Right ventricle myocardium superior (tissue), 1 donor: ENCODE measurements around the gene NRXN2. TPM values are rescaled to one million over a fixed set of nuclear protein-coding genes. Genes with fewer than 3 reads are reported as not detected.

Source experiments
- ATAC-seq: fragments of 200-7000 bp; cut with Tn5 transposase; one replicate; pipeline ENCODE4 v1.9.1; 2020; ENCODE audit warnings: mild to moderate bottlenecking; ENCODE audit not compliant: poor library complexity
- DNase-seq: peaks from one replicate; pipeline ENCODE4 v3.0.0-alpha.2; 2020
- intact Hi-C: fragments of 100-400 bp; cut with DNase I; formaldehyde crosslinking; loops from one replicate; pipeline ENCODE4 v1.11.2; 2022
- total RNA-seq: library from RNA; stranded (reverse); fragmentation: NEBNext Ultra II Directional; extraction: Animal tissue kit (Norgen Biotek cat#: 25700); gene quantifications from one replicate; pipeline ENCODE4 v1.2.1, GENCODE V29; 2021
- donor health status: DM: no; HTN: yes; CAD: no; lungs with severe emphysema.

Gene NRXN2
- total RNA-seq, 1 donor from 2014 or later: 0.86 TPM

DNA sequence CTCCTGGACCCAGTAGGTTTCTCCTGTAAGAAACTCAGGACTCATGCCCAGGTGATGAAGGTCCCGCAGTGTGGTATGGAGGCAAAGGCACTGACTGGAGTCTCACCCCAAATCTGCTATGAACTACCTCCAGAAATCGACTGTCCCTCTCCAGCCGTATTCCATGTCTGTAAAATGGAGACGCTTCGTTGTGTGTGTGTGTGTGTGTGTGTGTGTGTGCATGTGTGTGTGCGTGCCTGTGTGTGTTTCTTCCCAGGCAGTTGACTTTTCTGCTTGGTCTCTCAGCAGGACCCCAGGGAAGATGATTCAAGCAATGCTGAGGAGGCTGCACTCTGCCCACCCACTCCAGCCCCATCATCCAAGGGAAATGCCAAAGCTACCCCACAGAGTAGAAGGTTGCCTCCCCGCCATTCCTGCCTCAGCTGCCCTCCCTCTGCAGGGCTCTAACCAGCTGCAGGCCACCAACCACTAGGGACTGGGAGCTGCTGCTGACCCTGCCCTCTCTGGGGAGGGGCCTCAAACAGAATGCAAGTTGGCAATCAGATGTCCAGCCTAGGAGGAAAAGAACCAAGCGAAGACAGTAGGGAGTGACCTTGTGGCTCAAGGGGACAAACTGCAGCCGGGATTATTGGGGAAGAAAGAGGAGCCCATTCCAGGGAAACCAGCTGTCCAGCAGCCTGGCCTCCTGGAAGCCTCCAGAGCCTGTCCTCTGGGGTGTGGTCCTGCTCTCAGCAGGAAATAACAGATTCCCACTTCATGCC is 75.8 kb downstream of the NRXN2 start:
- ATAC-seq (no peak), DNase-seq (no peak)
- intact Hi-C loops: no loop called here

DNA sequence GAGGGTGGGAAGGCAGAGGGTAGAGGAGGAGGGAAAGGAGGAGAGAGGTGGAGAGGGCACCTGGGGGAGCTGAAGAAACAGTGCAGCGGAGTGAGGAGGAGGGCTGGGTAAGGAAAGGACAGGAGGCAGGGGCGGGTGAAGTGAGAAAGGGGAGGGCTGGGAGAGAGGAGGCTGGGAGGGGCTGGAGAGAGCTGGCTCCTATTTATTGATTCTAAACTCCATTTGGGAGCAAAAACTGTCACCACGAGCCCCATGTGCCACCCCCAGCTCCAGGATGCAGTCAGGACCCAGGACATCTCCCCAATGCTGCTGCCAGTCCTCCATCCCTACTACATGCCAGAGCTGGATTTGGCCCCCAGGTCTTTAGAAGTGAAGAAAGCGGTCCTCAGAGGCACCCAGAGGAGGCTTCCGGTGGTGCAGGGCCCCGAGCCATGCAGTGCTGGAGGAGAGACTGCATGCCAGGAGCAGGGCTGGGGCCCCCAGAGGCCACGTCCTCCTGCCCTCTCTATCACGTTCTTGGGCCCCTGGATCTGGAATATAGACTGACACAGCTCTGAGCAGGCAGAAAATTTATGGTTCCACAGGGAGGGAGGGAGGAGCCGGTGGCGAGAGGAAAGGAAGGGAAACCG is 78.2 kb downstream of the NRXN2 start:
- DNase-seq (no peak), ATAC-seq (no peak)
- intact Hi-C loops: no loop called here

DNA sequence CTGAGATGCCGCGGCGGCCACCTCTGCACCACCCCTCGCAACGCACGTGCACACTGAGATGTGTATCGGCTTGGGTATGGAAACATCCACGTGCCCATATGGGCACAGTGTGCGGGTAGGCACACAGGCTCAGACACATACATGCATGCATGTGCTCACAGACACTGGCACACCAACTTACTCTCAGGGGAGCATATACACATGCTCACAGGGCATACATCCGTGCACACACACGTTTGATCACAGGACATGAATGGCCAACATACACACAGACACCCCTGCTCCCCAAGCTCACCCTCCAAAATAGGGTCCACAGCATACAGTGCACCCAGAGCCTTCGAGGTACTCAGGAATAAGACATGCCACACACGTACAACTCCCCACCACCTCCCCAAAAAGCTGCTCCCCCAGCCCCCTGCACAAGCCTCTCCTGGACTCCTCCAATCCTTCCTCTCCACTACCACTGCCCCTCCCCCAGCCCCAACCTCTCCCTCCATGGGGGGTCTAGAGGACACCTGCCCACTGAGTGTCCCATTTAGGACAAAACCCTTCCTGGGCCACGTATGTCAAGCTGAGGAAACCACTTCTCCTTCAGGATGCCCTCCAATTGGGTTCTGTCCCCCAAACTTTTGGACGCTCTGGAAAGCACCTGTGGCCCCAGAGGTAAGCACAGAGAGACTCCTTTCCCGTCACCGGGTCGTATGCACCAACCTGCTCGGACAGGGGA is 78.9 kb downstream of the NRXN2 start:
- no peak for DNase-seq
- ATAC-seq: no peak
- intact Hi-C loops: no loop called here

DNA sequence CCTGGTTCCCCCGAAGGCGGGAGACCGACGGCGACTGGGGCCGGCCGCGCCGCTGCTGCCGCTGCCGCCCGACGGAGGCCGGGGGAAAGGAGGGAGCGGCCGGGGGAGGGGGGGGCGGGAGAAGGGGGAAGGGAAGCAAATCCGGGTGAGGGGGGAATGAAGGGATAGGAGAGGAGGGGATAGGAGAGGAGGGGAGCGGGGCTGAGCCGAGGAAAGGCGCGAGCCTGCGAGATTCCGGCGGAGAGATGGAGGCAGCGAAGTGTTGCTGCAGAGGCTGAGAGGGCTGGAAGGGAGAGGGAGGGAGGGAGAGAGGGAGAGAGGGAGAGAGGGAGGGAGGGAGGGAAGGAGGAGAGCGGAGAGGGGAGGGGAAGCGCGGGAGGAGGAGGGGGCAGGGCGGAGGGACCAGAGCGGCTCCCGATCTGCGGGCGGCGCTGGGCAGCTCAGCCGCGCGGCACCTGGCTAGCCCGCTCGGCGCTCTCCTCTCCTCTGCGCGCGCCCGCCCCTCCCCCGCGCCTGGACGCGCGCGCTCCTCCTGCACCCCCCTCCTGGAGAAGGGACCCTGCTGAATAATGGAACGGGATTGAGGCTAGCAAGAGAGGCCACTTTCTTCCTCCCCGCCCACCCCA is 79.6 kb downstream of the NRXN2 start:
- intact Hi-C loops: no loop called here
- DNase-seq (no peak), ATAC-seq (peak; percentile 59)

DNA sequence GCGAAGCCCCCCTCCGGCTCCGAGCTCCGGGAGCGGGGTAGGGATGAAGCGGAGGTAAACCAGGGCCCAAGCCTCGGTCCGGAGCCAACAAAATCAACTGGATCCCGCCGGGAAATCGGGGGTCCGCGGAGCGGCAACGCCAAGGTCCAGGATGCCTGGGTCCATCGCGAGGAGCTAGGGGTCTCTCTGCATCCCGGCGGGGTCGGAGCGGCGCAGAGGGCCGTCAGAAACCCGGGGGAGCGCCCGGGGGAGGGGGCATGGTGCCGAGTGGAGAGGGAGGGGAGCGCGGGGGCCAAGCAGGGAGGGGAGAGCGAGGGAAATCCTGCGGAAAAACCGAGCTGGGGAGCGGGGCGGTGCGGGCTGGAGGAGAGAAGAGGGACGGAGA is 80.1 kb downstream of the NRXN2 start:
- intact Hi-C loops: no loop called here
- no peak for ATAC-seq
- DNase-seq: no peak

DNA sequence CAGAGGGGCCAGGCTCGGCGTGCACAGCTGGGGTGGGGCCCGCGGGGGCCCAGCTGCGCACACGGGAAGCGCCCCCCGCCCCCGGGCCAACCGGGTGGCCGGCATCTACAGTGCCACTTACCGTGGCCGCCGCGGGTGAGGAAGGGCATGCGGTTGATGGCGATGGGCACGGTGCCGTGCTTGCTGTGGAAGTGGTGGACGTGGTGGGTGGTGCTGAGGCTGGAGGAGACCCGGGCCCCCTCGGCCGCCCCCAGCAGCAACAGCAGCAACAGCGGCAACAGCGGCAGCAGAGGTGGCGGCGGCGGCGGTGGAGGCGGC is 80.6 kb downstream of the NRXN2 start:
- no peak for ATAC-seq
- no peak for DNase-seq
- intact Hi-C loops: no loop called here

DNA sequence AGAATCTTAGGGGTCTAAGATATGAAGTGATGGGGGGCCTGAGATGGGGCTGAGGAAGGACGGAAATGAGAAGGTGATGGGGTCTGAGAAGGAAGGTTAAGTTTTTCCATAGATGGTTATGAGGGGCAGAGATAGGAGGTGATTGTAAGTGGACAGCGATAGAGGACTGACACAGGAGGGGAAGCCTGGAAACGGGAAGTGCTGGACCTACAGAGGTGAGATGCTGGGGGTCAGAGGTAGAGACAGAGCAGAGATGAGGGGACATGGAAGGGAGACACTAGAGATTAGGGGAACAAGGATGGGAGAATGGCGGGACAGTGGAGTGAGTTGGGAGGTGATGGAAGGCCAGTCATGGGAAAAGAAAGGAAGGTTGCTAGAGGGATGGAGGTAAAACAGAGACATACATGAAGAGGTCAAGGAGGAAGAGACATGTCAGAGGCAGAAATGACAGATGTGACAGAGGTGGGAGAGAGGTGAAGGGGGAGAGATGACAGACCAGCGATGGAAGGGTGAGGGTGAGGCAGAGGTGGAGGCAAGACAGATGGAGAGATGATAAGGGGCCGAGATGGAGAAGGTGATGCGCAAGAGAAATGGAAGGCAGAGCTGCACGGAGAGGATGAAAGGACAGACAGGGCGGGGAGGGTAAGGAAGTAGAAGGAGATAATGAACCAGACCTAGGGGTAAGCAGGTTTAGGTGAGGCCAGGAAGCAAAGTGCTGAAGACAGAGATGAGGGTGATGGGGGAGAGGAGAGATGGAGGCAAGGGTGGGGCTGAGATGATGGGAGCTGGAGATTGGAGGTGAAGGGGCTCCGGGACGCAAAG is 81.2 kb downstream of the NRXN2 start:
- DNase-seq: no peak

DNA sequence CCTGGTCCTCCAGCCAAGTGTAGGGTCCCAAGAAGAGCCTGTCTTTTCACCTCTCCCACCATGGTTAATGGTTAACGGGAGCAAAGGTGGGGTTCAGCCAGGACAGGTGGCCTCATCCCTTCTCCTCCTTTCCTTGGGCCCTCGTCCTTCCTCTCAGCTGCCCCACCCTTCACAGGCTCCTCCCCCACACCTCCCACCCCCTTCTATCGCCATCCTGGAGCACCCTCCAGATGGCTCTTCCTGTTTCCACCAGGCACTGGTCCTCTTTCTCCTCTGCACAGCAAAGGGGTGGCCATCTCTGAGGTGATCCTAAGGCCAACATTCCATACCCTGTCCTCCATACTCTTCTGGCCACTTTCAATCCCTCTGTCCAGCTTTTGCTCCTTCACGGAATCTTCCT is 83.1 kb downstream of the NRXN2 start:
- no peak for ATAC-seq
- intact Hi-C loops: no loop called here
- no peak for DNase-seq

More for the DNA sequence above, 81.2 kb downstream of the NRXN2 start:
- intact Hi-C loops: no loop called here
- no peak for ATAC-seq

DNA sequence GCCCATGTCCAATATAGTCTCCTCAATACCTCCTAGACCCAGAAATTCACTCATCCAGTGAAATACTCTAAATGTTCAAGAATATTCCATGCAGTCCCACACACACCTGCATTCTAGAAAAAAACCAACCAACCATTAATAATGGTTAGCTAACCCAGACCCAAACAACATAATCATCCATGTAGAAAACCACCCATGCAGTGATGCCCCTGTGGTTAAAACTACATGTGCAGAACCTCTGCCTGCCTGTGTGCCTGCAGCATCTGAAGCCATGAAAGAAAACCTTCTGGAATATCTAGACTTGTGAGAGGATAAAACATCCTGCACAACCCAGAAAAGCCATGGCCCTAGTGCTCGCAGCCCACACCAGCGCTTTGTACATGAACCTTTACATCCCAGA is 84.2 kb downstream of the NRXN2 start:
- intact Hi-C loops: no loop called here
- DNase-seq: no peak
- ATAC-seq: no peak

DNA sequence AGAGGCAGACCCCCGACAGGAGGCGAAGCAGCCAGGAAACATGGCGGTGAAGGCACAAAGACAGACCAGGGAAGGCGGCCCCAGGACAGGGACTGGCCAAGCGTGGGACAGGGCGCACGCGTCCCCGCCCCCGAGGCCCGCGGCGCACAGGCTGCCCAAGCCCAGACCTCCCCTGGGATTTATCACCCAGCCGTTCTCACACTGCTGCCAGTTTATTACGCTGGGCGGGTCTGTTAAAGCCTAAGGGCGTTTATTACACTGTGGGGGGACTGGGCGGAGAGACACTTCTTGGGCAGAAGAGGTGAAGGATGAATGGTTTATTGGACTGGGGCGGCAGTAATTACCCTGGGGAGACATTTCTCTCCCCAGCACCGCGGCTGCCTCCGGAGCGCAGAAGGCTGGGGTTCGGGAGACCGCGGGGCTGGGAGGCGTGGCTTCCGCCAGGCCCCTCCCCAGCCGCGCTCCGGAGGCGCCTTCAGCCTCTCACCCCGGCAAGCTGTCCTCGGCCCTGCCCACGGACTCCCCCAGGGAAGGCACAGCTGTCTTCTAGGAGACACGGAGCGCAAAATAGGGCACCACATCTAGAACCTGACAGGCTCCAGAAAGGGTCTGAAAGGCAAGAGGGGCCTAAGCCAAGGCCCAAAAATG is 84.9 kb downstream of the NRXN2 start:
- intact Hi-C loops: no loop called here

DNA sequence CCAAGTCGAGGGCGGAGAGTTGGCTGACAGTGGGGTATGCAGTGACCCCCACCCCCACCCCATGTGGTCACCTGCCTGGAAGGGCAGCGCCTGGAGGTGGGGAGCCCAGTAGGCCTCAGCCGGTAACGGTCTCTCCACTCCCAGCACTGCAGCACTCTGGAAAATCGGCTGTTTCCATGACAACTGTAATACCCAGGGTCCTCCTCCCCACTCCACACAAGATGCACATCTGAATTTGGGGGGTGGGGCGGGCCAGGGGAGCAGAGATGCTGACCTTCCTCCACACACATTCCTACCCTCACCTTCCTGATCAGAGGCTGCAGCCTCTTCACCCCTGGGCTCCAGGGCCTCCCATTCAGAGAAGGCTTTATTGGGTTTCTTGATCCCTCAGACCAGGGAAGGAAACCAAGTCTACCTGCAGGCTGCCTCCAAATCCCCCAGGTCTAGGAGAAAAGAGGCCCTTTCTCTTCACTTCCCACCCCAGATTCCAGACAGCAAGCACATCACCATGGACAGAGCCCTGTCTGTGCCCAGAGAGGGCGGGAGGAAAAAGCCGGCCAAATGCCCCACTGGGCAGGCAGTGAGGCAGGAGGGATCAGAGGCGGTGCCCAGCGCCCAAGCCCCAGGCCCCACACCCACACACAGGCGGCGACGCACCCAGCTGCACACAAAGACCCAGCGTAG is 85.5 kb downstream of the NRXN2 start:
- intact Hi-C loops: no loop called here
- DNase-seq (no peak), ATAC-seq (peak; percentile 22)

More for the DNA sequence above, 84.9 kb downstream of the NRXN2 start:
- no peak for DNase-seq
- ATAC-seq: peak; percentile 36

DNA sequence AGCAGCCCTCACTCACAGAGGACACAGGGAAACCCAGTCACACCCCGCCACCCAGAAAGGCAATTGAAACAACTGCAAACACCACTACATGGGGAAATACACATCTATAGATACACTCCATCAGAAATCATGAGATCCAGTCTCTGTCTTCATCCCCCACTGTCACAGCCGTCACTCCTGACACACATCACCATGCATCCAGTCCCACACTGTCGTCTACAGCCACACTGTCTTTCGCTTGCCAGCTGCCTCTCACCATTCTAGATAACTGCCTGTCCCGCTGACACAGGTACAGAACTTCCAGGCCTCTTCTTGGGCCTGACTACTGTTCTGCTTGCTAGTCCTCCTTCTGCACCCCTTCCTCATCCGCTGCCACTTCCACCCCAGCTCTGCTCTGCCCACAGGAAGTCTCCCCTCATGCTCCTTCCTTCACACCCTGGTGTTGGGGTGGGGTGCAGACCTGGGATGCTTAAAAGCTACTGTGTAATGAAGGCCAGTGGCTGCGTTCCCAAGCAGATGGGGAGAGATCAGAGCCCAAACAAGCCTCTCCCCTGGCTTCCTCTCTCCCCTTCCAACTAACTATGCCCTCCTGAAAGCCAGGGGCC is 89.3 kb downstream of the NRXN2 start:
- intact Hi-C loops: no loop called here

DNA sequence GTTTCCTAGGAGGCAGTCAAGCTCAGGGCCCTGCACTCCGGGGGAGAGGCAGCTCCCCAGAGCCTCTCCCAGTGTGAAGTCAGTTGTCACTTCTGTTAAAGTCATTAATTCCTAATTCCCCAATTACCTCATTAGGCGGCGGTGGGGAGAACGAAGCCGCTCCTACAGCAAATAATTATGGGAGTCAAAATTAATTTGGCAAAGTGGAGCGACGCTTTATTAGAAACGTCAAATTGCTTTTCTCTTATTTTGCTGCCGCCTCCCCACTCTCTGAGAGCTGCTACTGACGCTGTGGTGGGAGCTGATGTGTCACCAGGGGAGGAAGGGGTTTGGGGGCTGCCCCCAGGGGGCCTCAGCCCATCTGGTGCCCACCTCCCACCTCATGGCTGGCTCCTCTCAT is 90.3 kb downstream of the NRXN2 start:
- ATAC-seq (no peak), DNase-seq (no peak)
- intact Hi-C loops: no loop called here

More for the DNA sequence above, 89.3 kb downstream of the NRXN2 start:
- DNase-seq (no peak), ATAC-seq (no peak)

DNA sequence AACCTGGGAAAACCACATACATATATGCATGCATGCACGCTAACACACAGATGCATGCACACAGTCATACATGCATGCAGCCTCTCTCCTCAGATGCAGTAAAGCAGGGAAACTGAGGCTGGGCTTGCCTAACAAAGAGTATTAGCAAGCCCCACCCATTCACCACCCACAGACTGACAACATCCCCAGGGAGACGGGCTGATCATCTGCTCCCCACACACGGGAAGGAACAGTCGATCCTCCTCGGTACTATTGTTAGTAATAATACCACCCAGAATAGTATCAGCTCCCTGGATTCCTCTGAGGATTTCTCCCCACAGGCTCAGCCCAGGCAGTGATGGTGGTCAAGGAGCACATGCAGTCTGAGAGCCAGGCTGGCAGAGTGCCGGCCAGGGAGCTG is 90.8 kb downstream of the NRXN2 start:
- DNase-seq (no peak), ATAC-seq (no peak)
- intact Hi-C loops: no loop called here

DNA sequence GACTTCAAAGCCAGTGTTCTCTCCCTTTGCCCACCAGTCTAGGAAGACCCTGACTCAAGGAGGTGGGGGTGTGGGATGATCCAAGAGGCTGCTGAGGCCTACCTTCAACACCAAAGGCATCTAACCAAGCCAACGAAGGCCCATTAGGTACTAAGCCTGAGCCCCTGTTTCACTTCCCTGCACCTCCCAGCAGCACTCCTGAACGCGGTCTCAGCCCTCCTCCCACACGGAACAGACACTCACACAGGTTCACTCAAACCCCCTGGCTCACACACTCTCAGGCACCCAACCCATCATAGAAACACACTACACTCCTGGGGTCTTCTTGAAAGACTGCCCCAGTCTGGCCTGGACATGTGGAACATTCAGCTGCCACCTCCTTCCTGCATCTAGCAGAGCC is 91.3 kb downstream of the NRXN2 start:
- ATAC-seq (no peak), DNase-seq (no peak)
- intact Hi-C loops: no loop called here

DNA sequence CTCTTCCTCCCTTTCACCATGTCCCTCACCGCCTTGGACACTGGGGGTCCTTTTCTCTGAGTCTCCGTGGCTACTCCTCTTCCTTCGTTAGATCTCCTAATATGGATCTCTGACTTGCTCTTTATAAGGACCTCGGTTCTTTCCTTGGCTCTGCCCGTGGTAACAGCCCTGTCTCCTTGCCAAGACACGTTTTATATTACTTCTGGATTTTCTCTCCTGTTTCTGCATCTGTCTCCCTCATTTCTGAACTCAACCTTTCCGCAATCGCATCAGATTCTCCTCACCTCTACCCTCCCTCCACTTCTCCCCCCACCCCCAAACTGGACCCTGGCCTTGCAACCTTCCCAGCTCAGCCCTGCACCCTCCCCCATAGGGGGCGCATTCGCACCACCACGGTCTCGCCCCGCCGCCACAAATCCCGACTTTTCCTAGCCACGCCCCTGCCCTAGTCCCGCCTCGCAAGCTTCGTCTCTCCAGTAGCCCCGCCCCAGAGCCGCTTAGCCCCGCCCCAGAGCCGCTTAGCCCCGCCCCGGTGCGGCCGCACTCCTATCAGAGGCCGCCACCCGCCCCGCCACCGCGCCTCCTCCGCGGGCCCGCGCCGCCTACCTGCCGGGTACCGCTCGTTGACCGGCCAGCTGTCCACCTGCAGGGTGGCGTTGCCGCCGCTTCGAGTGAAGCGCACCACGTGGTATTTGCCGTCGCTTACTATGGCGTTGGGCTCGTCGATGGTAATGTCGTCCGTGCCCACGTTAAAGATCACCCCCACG is 93.0 kb downstream of the NRXN2 start:
- no peak for DNase-seq
- intact Hi-C loops: no loop called here
- peak; percentile 39 for ATAC-seq

DNA sequence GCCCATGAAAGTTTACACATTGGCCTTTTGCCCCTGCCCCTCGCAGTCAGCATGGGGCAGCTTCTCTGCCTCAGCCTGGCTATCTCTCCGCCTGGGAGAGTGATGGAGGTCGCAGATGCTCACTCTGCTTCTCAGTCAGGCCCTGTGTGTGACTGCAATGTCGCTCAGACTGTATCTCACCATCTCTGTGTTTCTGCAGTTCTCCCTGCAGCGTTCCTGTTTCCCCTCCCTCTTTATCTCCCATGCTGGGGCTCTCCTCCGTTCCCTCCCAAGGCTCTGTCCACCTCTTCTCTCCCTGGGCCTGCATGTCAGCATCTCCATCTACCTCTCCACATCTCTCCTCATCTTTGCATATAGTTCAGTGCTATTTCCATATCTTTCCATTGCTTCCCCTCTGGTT is 93.9 kb downstream of the NRXN2 start:
- intact Hi-C loops: no loop called here
- DNase-seq: no peak
- ATAC-seq: no peak
